OCI-LY1 (cell line): ENCODE measurements around the gene TUBA1B.

Experiments used
- H2AFZ ChIP-seq: fragments of 200-600 bp; sonication (generic), shearing (Covaris generic); 2 replicates; pipeline ENCODE4 v1.6.0; 2014; ENCODE audit warnings: antibody characterized with exemption, mild to moderate bottlenecking, low read length
- H3F3A ChIP-seq: fragments of 200-600 bp; sonication (generic), shearing (Covaris generic); 2 replicates; pipeline ENCODE4 v1.6.0; 2014; ENCODE audit warnings: mild to moderate bottlenecking, antibody characterized with exemption, low read length, moderate library complexity; ENCODE audit not compliant: insufficient read depth
- H3K27ac ChIP-seq: fragments of 200-600 bp; sonication (generic); 2 replicates; pipeline ENCODE4 v1.5.1; 2014; ENCODE audit warnings: low read length, mixed run types, mild to moderate bottlenecking, low read depth; ENCODE audit not compliant: poor library complexity, severe bottlenecking
- H3K27me3 ChIP-seq: fragments of 200-600 bp; sonication (generic); 2 replicates; pipeline ENCODE4 v1.6.0; 2014; ENCODE audit warnings: antibody characterized with exemption, mild to moderate bottlenecking, low read length, moderate library complexity; ENCODE audit not compliant: insufficient read depth
- H3K36me3 ChIP-seq: fragments of 200-600 bp; sonication (generic); 2 replicates; pipeline ENCODE4 v1.6.1; 2014; ENCODE audit warnings: mild to moderate bottlenecking, antibody characterized with exemption, low read length, moderate library complexity, mixed read lengths; ENCODE audit not compliant: insufficient read depth
- H3K4me1 ChIP-seq: fragments of 200-600 bp; sonication (generic); 2 replicates; pipeline ENCODE4 v1.5.1; 2014; ENCODE audit warnings: mild to moderate bottlenecking, low read length, moderate library complexity; ENCODE audit not compliant: insufficient read depth, severe bottlenecking
- H3K4me2 ChIP-seq: fragments of 200-600 bp; sonication (generic), shearing (Covaris generic); 2 replicates; pipeline ENCODE4 v1.6.1; 2014; ENCODE audit warnings: low read length
- H3K4me3 ChIP-seq: fragments of 200-600 bp; sonication (generic); 2 replicates; pipeline ENCODE4 v1.5.1; 2014; ENCODE audit warnings: low read length, low read depth, mild to moderate bottlenecking, mixed read lengths; ENCODE audit not compliant: poor library complexity, severe bottlenecking
- H3K79me2 ChIP-seq: fragments of 200-600 bp; shearing (Covaris generic); 2 replicates; pipeline ENCODE4 v1.6.1; 2016; ENCODE audit warnings: mixed run types, low read length, mixed read lengths; ENCODE audit not compliant: insufficient read depth
- H3K9ac ChIP-seq: fragments of 200-600 bp; sonication (generic), shearing (Covaris generic); 2 replicates; pipeline ENCODE4 v1.6.1; 2014; ENCODE audit warnings: mild to moderate bottlenecking, low read length, mixed read lengths
- H3K9me2 ChIP-seq: fragments of 200-600 bp; sonication (generic), shearing (Covaris generic); 2 replicates; pipeline ENCODE4 v1.6.1; 2014; ENCODE audit warnings: low read depth, mild to moderate bottlenecking, low read length, mixed read lengths
- H3K9me3 ChIP-seq: fragments of 200-600 bp; shearing (Covaris generic); 2 replicates; pipeline ENCODE4 v1.6.1; 2014; ENCODE audit warnings: low read length, mixed read lengths
- H4K20me1 ChIP-seq: fragments of 200-600 bp; sonication (generic), shearing (Covaris generic); 2 replicates; pipeline ENCODE4 v1.6.0; 2016; ENCODE audit warnings: mild to moderate bottlenecking, low read length; ENCODE audit not compliant: insufficient read depth
- CTCF ChIP-seq: fragments of 200-600 bp; sonication (generic), shearing (Covaris generic); IDR thresholded peaks from 2 replicates; pipeline ENCODE4 v1.5.1; 2017; ENCODE audit warnings: mild to moderate bottlenecking, antibody characterized with exemption, low read length, moderate library complexity, mixed read lengths
- EZH2 ChIP-seq: fragments of 200-600 bp; sonication (generic), shearing (Covaris generic); IDR thresholded peaks from 2 replicates; pipeline ENCODE4 v1.8.0; 2017; ENCODE audit warnings: borderline replicate concordance, mixed run types, mild to moderate bottlenecking, antibody characterized with exemption, low read length, moderate library complexity, mixed read lengths

Gene TUBA1B

GRCh38 chr12:49154221-49154620 lies 23.0 kb upstream of the TUBA1B start:
- Histone ChIP-seq H3K9me2 (no peaks in the 10 kb centered on the region), H3K9me3 (no peaks in the 10 kb centered on the region), H3K4me3 (no peak overlapping the region), H3K27ac (no peak overlapping the region), H2AFZ (no peak overlapping the region), H4K20me1 (no peaks in the 10 kb centered on the region), H3K9ac (no peak overlapping the region), H3K79me2 (no peaks in the 10 kb centered on the region), H3K4me2 (no peak overlapping the region), H3F3A (peaks cover 5% of the 10 kb centered on the region; the same call in 1 of the 2 replicates), H3K27me3 (no peaks in the 10 kb centered on the region), H3K36me3 (no peaks in the 10 kb centered on the region), H3K4me1 (peaks cover 28% of the 10 kb centered on the region)
- TF ChIP-seq EZH2 (no peak), CTCF (no peak)

- TF ChIP-seq CTCF (no peak), EZH2 (no peak)
- Histone ChIP-seq H3K9ac (no peak overlapping the region), H3F3A (no peaks in the 10 kb centered on the region), H3K4me2 (no peak overlapping the region), H3K9me3 (no peaks in the 10 kb centered on the region), H3K79me2 (no peaks in the 10 kb centered on the region), H3K36me3 (peaks cover 3% of the 10 kb centered on the region; the same call in 1 of the 2 replicates), H3K27me3 (no peaks in the 10 kb centered on the region), H3K9me2 (no peaks in the 10 kb centered on the region), H2AFZ (no peak overlapping the region), H3K4me3 (no peak overlapping the region), H3K4me1 (peaks cover 16% of the 10 kb centered on the region), H4K20me1 (no peaks in the 10 kb centered on the region), H3K27ac (no peak overlapping the region)
These were observed 16.2 kb upstream of the TUBA1B start for GRCh38 chr12:49147384-49147783.

GRCh38 chr12:49146406-49146805 lies 15.2 kb upstream of the TUBA1B start:
- TF ChIP-seq EZH2 (no peak), CTCF (no peak)
- no peak overlapping the region for H3K4me2 ChIP-seq

More at GRCh38 chr12:49146406-49146805, 15.2 kb upstream of the TUBA1B start:
- peaks cover 3% of the 10 kb centered on the region; the same call in 1 of the 2 replicates for H3K36me3 ChIP-seq
- H3K9me2 ChIP-seq = no peaks in the 10 kb centered on the region
- no peaks in the 10 kb centered on the region for H4K20me1 ChIP-seq
- no peak overlapping the region for H2AFZ ChIP-seq
- H3F3A ChIP-seq = no peaks in the 10 kb centered on the region
- H3K4me3 ChIP-seq = no peak overlapping the region
- no peaks in the 10 kb centered on the region for H3K27me3 ChIP-seq
- H3K9ac ChIP-seq = no peak overlapping the region
- H3K4me1 ChIP-seq = peaks cover 16% of the 10 kb centered on the region
- no peaks in the 10 kb centered on the region for H3K79me2 ChIP-seq
- no peaks in the 10 kb centered on the region for H3K9me3 ChIP-seq
- no peak overlapping the region for H3K27ac ChIP-seq
